ENCODE results near the gene GBGT1. TPM values are rescaled to one million over a fixed set of nuclear protein-coding genes. Genes with fewer than 3 reads are reported as not detected.
A peak's percentile ranks its signal among the peaks of the same experiment; 100 is the strongest.

GBGT1 gene
- total and polyA plus RNA-seq, 5 donors: 7.4 to 12.8 (median 10.2) TPM

DNA sequence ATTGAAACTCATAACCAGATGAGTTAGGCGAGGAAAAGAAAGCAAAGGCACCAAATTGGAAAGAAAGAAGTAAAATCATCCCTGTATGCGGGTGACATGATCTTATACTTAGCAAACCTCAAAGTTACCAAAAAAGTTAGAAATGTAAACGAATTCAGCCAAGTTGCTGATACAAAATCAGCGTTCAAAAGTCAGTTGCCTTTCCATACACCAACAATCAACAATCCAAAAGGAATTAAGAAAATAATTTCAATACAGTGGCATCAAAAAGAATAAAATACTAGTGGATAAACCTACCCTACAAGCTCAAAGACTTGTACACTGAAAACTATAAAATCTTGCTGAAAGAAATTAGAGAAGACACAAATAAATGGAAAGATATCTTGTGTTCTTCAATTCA, 30.9 kb upstream of the GBGT1 start:
- Histone ChIP-seq H3K27ac (ENCODE audit: low read length) (no peak overlapping the region), H3K9me3 (ENCODE audit: control insufficient read depth, low read length) (peaks cover 1% of the 10 kb centered on the region), H3K4me3 (ENCODE audit: low read length) (no peak overlapping the region), H3K4me1 (ENCODE audit: control insufficient read depth, insufficient read depth, low read length) (no peaks in the 10 kb centered on the region), H3K27me3 (ENCODE audit: control insufficient read depth, insufficient read depth) (no peaks in the 10 kb centered on the region)
- ATAC-seq: no peak
- DNase-seq: no peak
- intact Hi-C loops (cut with DNase I): loop anchor here in 1 of 4 donors (5.0 kb wide), 1 partner anchor 133 kb away; no protein-coding TSS in a partner anchor
- 82% methylated on average over 4 of the region's 4 CpGs for WGBS

DNA sequence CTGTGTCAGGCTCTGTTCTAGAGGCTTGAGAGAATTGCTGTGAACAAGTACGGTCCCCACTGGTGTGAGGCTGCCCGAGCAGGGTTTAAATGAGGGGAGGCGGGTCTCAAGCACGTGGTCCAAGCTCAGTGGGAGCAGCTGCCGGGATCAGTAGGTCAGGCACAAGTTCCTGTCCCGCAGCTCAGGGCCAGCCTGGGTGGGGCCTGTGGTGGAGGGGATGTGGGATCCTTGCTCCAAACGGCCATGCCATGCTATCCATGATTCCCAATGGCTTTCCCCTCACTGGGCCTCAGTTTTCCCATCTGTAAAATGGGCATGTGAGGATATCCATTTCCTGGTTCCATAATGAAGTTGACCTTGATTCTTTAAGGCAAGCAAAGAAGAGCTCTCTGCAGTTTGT, 28.3 kb upstream of the GBGT1 start:
- H3K4me3 ChIP-seq (ENCODE audit: low read length): no peak overlapping the region
- ATAC-seq (no peak), DNase-seq (no peak)
- peaks cover 1% of the 10 kb centered on the region for H3K9me3 ChIP-seq (ENCODE audit: control insufficient read depth, low read length)
- 46% methylated on average over 7 of the region's 7 CpGs for WGBS
- intact Hi-C loops (cut with DNase I): loop anchor here in 1 of 4 donors (5.0 kb wide), 1 partner anchor 135 kb away; no protein-coding TSS in a partner anchor
- no peaks in the 10 kb centered on the region for H3K27me3 ChIP-seq (ENCODE audit: control insufficient read depth, insufficient read depth)
- H3K27ac ChIP-seq (ENCODE audit: low read length): no peak overlapping the region
- no peaks in the 10 kb centered on the region for H3K4me1 ChIP-seq (ENCODE audit: control insufficient read depth, insufficient read depth, low read length)

DNA sequence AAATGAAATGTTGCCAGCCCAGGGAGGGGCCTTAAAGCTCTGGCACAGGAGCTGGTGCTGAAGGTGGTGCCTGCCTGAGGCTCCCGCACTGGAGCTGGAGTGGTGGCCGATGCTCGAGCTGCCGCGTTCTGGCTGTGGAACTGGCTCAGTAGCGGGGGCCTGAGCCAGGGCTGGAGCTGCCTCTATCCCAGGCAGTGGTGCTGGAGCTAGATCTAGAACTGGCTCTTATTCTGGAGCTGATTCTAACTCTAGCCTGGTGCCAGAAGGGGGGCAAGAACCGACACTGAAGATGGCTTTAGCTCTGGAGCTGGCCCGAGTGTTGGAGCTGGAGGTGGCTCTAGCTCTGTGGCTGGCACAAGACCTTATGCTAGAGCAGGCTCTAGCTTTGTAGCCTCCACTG, 26.1 kb upstream of the GBGT1 start:
- Histone ChIP-seq H3K27me3 (ENCODE audit: control insufficient read depth, insufficient read depth) (no peaks in the 10 kb centered on the region), H3K4me1 (ENCODE audit: control insufficient read depth, insufficient read depth, low read length) (no peaks in the 10 kb centered on the region), H3K9me3 (ENCODE audit: control insufficient read depth, low read length) (no peaks in the 10 kb centered on the region), H3K27ac (ENCODE audit: low read length) (no peak overlapping the region), H3K4me3 (ENCODE audit: low read length) (no peak overlapping the region)
- DNase-seq: no peak
- intact Hi-C loops (cut with DNase I): loop anchor here (5.0 to 10.0 kb wide), 5 partner anchors 135 to 297 kb away; no protein-coding TSS in a partner anchor
- 87% methylated on average over 8 of the region's 8 CpGs for WGBS
- no peak for ATAC-seq

DNA sequence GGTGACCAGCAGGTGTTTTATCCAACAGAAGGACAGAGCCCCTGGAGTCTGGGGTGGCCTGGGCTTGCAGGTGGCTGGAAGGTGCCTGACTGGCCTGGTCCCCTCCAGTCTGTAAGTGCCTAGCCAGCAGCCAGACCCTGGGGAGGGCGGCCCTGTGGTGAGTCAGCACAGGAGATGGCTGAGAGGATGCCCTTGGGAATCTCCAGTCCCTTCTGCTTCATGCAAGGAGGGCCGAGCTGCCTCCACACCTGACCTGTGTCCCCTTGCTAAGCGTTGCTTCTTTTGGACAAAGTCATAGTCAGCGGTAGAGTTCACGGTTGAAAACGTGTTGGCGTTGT, 25.1 kb upstream of the GBGT1 start:
- WGBS: 81% methylated on average over 7 of the region's 7 CpGs
- ATAC-seq (no peak), DNase-seq (no peak)
- no peaks in the 10 kb centered on the region for H3K9me3 ChIP-seq (ENCODE audit: control insufficient read depth, low read length)
- no peaks in the 10 kb centered on the region for H3K27me3 ChIP-seq (ENCODE audit: control insufficient read depth, insufficient read depth)
- no peak overlapping the region for H3K4me3 ChIP-seq (ENCODE audit: low read length)
- intact Hi-C loops (cut with DNase I): loop anchor here (5.0 to 10.0 kb wide), 5 partner anchors 136 to 298 kb away; no protein-coding TSS in a partner anchor
- no peak overlapping the region for H3K27ac ChIP-seq (ENCODE audit: low read length)
- no peaks in the 10 kb centered on the region for H3K4me1 ChIP-seq (ENCODE audit: control insufficient read depth, insufficient read depth, low read length)

DNA sequence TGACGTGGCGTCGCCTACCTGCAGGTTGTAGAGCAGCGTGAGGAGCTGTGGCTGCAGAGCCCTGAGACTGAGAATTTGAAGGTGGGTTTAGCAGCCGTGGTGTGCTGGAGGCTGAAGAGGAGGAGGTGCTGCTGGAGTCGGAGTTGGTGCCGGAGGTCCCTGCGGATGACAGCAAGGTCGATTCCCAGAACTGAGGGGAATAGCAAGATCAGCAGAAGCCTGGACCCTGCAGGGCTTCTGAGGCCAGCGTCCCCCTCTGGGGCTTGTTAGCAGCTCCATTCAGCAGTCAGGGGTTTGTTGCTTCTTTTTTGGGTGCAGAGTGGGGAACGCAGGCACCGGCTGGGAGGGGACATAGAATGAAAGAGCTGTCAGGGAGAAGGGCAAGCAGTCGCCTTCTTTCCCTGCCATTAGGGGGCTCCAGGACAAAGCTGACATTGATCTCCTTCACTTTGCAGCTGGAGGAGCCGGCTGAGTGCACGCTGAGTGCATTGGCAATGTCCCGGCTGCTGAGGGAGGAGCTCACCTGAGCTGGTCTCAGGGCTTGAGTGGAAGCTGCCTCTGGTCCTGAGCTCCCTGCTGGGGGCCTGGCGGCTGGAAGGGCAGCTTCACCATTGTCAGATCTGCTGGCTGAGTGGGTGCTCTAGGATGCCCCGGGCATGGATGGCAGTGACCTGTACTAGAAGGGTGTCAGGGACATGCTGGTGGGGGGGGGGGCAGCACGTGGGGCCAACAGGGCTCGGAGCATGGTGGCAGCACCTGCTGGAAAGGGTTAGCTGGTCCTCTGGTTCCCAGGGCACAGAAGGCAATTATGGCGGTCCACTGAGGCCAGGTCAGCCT, 24.5 kb upstream of the GBGT1 start:
- Histone ChIP-seq H3K9me3 (ENCODE audit: control insufficient read depth, low read length) (no peaks in the 10 kb centered on the region), H3K27ac (ENCODE audit: low read length) (no peak overlapping the region), H3K4me1 (ENCODE audit: control insufficient read depth, insufficient read depth, low read length) (no peaks in the 10 kb centered on the region), H3K27me3 (ENCODE audit: control insufficient read depth, insufficient read depth) (no peaks in the 10 kb centered on the region), H3K4me3 (ENCODE audit: low read length) (no peak overlapping the region)
- DNase-seq (no peak), ATAC-seq (no peak)
- WGBS: 49% methylated on average over 21 of the region's 21 CpGs
- intact Hi-C loops (cut with DNase I): loop anchor here (5.0 to 10.0 kb wide), 5 partner anchors 137 to 299 kb away; no protein-coding TSS in a partner anchor

DNA sequence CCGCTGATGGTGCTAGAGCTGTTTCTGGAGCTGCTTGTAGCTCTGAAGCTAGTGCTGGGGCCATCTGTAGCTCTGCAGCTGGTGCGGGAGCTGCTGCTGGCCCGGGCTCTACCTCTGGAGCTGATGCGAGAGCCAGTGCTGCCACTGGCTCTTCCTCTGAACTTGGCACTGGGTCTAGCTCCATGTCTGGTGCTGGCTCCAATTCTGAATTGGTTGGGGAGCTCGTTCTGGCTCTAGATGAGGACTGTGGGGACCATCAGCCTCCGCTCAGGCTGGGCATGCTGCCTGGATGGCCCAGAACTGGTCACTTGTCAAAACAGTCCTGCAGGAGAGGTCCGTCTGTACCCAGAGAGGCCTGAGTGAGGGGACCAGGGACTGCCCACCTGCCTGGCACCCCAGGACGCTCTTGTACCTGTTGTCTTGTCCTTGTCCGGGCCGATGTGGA, 23.9 kb upstream of the GBGT1 start:
- ATAC-seq (no peak), DNase-seq (peak in 1 of 3 donors; percentile 27)
- intact Hi-C loops (cut with DNase I): loop anchor here (5.0 to 10.0 kb wide), 5 partner anchors 137 to 300 kb away; no protein-coding TSS in a partner anchor

DNA sequence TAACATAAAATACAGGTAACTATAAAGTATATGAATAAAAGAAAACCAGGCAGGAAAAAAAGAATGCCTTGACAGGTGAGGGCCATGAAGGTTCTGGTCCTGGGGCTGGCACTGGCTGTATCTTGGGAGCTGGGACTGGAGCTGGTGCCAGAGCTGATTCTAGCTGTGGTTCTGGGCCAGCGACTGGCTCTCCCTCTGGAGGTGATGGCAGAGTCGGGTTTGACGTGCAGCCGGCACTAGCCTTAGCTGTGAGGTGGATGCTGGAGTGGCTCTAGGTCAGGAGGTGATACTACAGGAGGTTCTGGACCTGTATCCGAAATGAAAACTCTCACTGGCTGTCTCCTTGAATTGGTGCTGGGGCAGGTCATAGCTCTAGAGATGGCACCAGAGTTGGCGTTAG, 23.0 kb upstream of the GBGT1 start:
- DNase-seq (peak in 1 of 3 donors; percentile 33), ATAC-seq (no peak)
- H3K27ac ChIP-seq (ENCODE audit: low read length): no peak overlapping the region
- H3K9me3 ChIP-seq (ENCODE audit: control insufficient read depth, low read length): no peaks in the 10 kb centered on the region
- H3K4me3 ChIP-seq (ENCODE audit: low read length): no peak overlapping the region
- H3K27me3 ChIP-seq (ENCODE audit: control insufficient read depth, insufficient read depth): no peaks in the 10 kb centered on the region
- no peaks in the 10 kb centered on the region for H3K4me1 ChIP-seq (ENCODE audit: control insufficient read depth, insufficient read depth, low read length)
- intact Hi-C loops (cut with DNase I): loop anchor here (5.0 to 10.0 kb wide), 5 partner anchors 138 to 301 kb away; no protein-coding TSS in a partner anchor
- 87% methylated on average over 6 of the region's 6 CpGs for WGBS

More for the DNA sequence above, 23.9 kb upstream of the GBGT1 start:
- no peaks in the 10 kb centered on the region for H3K4me1 ChIP-seq (ENCODE audit: control insufficient read depth, insufficient read depth, low read length)
- 82% methylated on average over 10 of the region's 10 CpGs for WGBS
- no peaks in the 10 kb centered on the region for H3K27me3 ChIP-seq (ENCODE audit: control insufficient read depth, insufficient read depth)
- H3K4me3 ChIP-seq (ENCODE audit: low read length): no peak overlapping the region
- no peak overlapping the region for H3K27ac ChIP-seq (ENCODE audit: low read length)
- H3K9me3 ChIP-seq (ENCODE audit: control insufficient read depth, low read length): no peaks in the 10 kb centered on the region

DNA sequence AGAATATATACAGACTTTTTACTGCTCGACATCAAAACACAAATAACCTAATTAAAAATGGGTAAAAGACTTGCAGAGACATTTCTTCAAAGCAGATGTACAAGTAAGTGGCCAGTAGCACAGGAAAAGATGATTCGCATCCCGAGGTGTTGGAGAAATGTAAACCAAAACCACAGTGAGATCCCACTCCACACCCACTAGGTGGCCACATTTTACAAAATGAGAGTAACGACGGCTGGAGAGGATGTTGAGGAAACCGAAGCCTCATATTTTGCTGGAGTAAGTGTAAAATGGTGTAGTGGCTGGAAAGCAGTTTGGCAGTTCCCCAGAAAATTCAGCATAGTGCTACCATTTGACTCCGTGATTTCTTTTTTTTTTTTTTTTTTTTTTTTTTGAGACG, 21.3 kb upstream of the GBGT1 start:
- Histone ChIP-seq H3K4me3 (ENCODE audit: low read length) (no peak overlapping the region), H3K27ac (ENCODE audit: low read length) (no peak overlapping the region), H3K9me3 (ENCODE audit: control insufficient read depth, low read length) (no peaks in the 10 kb centered on the region), H3K4me1 (ENCODE audit: control insufficient read depth, insufficient read depth, low read length) (no peaks in the 10 kb centered on the region), H3K27me3 (ENCODE audit: control insufficient read depth, insufficient read depth) (no peaks in the 10 kb centered on the region)
- DNase-seq (no peak), ATAC-seq (peak; percentile 75 to 82)
- WGBS: 9% methylated on average over 7 of the region's 8 CpGs
- intact Hi-C loops (cut with DNase I): loop anchor here (5.0 to 10.0 kb wide), 5 partner anchors 140 to 302 kb away; no protein-coding TSS in a partner anchor

DNA sequence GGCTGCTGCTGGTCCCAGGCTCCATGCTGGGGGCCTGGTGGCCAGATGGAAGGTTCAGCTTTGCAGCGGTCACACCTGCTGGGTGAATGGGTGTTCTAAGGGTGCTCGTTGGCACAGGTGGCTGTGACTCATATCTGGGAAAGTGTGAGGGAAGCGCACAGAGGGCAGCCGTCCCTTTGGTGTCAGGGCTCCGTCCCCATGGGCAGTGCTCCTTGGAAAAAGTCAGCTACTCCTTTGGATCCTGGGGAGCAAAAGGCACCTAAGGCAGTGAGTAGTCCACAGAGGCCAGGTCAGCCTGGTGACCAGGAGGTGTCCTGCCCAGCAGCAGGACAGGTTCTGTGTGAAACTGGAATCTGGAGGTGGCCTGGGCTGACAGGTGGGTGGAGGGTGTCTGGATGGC, 18.4 kb upstream of the GBGT1 start:
- WGBS: 89% methylated on average over 5 of the region's 5 CpGs
- Histone ChIP-seq H3K9me3 (ENCODE audit: control insufficient read depth, low read length) (no peaks in the 10 kb centered on the region), H3K27me3 (ENCODE audit: control insufficient read depth, insufficient read depth) (no peaks in the 10 kb centered on the region), H3K4me1 (ENCODE audit: control insufficient read depth, insufficient read depth, low read length) (no peaks in the 10 kb centered on the region), H3K4me3 (ENCODE audit: low read length) (no peak overlapping the region), H3K27ac (ENCODE audit: low read length) (no peak overlapping the region)
- intact Hi-C loops (cut with DNase I): loop anchor here in 2 of 4 donors (10.0 kb wide), 2 partner anchors 143 to 303 kb away; no protein-coding TSS in a partner anchor
- no peak for ATAC-seq
- no peak for DNase-seq

DNA sequence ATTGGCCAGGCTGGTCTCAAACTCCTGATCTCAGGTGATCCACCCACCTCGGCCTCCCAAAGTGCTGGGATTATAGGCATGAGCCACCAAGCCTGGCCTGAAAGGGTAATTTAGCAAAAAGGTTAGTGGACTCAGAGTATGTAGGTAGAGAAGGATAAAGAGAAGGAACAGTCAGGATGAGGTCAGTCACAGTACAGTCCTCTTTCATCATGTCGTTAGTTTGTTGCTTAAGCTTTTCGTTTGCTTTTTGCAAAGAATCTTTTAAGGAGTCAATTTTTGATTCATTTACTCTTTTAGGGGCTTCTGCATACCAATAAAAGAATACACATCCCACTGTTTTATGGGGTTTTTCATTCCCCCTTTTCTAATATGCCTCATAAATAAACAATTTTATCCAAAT, 17.8 kb upstream of the GBGT1 start:
- Histone ChIP-seq H3K27me3 (ENCODE audit: control insufficient read depth, insufficient read depth) (no peaks in the 10 kb centered on the region), H3K9me3 (ENCODE audit: control insufficient read depth, low read length) (no peaks in the 10 kb centered on the region), H3K27ac (ENCODE audit: low read length) (no peak overlapping the region), H3K4me1 (ENCODE audit: control insufficient read depth, insufficient read depth, low read length) (no peaks in the 10 kb centered on the region), H3K4me3 (ENCODE audit: low read length) (no peak overlapping the region)
- intact Hi-C loops (cut with DNase I): loop anchor here in 2 of 4 donors (10.0 kb wide), 2 partner anchors 143 to 303 kb away; no protein-coding TSS in a partner anchor
- 79% methylated on average over 3 of the region's 3 CpGs for WGBS
- DNase-seq (no peak), ATAC-seq (no peak)

DNA sequence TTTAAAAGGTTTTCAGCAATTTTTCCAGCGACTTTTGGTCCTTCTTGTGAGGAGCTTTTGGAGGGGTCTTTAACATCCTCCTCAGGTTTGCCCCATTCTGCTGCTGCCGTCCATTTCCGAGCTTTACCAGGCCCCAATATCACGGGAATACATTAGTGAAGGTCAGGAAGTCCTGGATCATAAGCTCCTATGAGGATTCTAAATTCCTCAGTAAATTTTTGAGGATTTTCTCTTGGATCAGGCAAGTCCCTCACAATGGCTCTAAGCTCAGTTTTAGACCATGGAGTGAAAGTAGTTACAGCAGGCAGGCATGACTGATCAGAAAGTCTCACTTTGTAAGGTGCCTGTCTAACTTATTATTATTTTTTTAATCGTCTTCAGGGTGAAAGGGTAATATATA, 17.2 kb upstream of the GBGT1 start:
- H3K4me3 ChIP-seq (ENCODE audit: low read length): no peak overlapping the region
- H3K9me3 ChIP-seq (ENCODE audit: control insufficient read depth, low read length): no peaks in the 10 kb centered on the region
- ATAC-seq (no peak), DNase-seq (no peak)
- 74% methylated on average over 5 of the region's 5 CpGs for WGBS
- H3K27me3 ChIP-seq (ENCODE audit: control insufficient read depth, insufficient read depth): no peaks in the 10 kb centered on the region
- no peak overlapping the region for H3K27ac ChIP-seq (ENCODE audit: low read length)
- intact Hi-C loops (cut with DNase I): loop anchor here in 2 of 4 donors (10.0 kb wide), 2 partner anchors 144 to 304 kb away; no protein-coding TSS in a partner anchor
- H3K4me1 ChIP-seq (ENCODE audit: control insufficient read depth, insufficient read depth, low read length): no peaks in the 10 kb centered on the region

Data from right cardiac atrium (tissue), 5 donors.